Thoracic aorta (tissue), 2 donors: ENCODE results near the gene PGM5. TPM values are rescaled to one million over a fixed set of nuclear protein-coding genes. Genes with fewer than 3 reads are reported as not detected.
A peak's percentile ranks its signal among the peaks of the same experiment; 100 is the strongest.

Experiments
- ATAC-seq: fragments of 150-250 bp; one replicate; pipeline ENCODE4 v1.8.0; 2017; ENCODE audit warnings: low read depth; ENCODE audit not compliant: insufficient number of reproducible peaks, low FRiP score
- DNase-seq: peaks from one replicate; pipeline ENCODE4 v3.0.0-alpha.2; 2020; ENCODE audit warnings: low spot score
- H3K27ac ChIP-seq, 2 donors: fragments of 200-600 bp; sonication (generic); 1 replicate in 1 of 2; 2 replicates in 1 of 2; pipeline ENCODE4 v1.5.1; 2016; ENCODE audit warnings: mild to moderate bottlenecking in 2 of 2, moderate library complexity in 2 of 2
- H3K27me3 ChIP-seq: fragments of 200-600 bp; sonication (generic); replicated peaks from 2 replicates; pipeline ENCODE4 v1.6.0; 2016; ENCODE audit warnings: mild to moderate bottlenecking; ENCODE audit not compliant: insufficient read depth
- H3K36me3 ChIP-seq: fragments of 200-600 bp; sonication (generic); one replicate; pipeline ENCODE4 v1.5.1; 2016
- H3K4me1 ChIP-seq, 2 donors: fragments of 200-600 bp; sonication (generic); 1 replicate in 1 of 2; 2 replicates in 1 of 2; pipeline versions ENCODE4 v1.5.1 to v1.6.0; 2016; ENCODE audit warnings: low read depth in 2 of 2, mild to moderate bottlenecking in 1 of 2; ENCODE audit not compliant: control insufficient read depth in 1 of 2
- H3K4me3 ChIP-seq: fragments of 200-600 bp; sonication (generic); 2 replicates; pipeline ENCODE4 v1.5.1; 2016; ENCODE audit warnings: mild to moderate bottlenecking
- H3K9me3 ChIP-seq: fragments of 200-600 bp; sonication (generic); 2 replicates; pipeline ENCODE4 v1.5.1; 2016
- total RNA-seq, 2 donors: library from RNA; depleted of rRNA; stranded (reverse); fragments of >200 nt; gene quantifications; one replicate each; pipeline versions ENCODE4 v1.1.0 to v1.2.3, GENCODE V29; 2016
- TF ChIP-seq, protein P1 (sequence below): fragments of 200-600 bp; sonication (generic); IDR thresholded peaks from one replicate; pipeline ENCODE4 v1.5.1; 2019; ENCODE audit warnings: antibody characterized with exemption

Gene PGM5
- total RNA-seq, 2 donors from 2014 or later: 79.3 to 94.1 TPM

DNA sequence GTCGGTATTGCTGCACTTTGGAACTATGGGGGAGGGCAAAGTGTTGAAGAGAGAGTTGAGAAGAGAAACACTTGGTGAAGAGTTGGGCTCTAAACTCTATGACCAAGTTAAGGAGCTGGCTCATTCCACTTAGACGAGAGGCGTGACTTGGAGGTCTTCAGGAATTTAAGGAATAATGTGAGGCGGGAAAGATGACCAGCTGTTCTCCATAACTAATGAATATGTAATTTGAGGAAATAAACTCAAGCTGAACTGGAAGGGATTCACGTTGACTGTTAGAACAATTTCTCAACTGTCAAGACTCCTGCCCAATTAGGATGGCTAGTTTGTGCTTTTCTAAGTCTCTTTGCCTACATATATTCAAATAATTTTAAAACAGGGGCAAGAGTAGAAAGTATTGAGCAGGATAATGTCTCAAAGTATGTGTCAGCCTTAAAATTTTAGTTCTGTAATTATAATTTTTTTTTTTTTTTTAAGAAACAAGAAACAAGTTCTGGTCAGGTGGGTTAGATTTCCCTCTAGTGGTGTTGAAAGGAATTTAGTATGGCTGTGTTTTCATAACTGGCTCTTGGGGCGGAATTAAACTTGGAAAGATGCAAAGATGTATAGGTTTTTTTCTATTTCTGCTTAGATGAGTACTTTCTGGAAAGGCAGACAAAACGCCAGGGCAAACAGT lies 150.9 kb downstream of the PGM5 start:
- Histone ChIP-seq H3K4me3 (peak overlapping the region; percentile 3), H3K9me3 (no peaks in the 10 kb centered on the region), H3K4me1 (peaks cover 15 to 33% of the 10 kb centered on the region in 2 donors), H3K27ac (peak overlapping the region; percentile 64 to 87), H3K27me3 (no peaks in the 10 kb centered on the region), H3K36me3 (no peaks in the 10 kb centered on the region)
- DNase-seq (no peak), ATAC-seq (no peak)
- TF ChIP-seq, protein P1, sequence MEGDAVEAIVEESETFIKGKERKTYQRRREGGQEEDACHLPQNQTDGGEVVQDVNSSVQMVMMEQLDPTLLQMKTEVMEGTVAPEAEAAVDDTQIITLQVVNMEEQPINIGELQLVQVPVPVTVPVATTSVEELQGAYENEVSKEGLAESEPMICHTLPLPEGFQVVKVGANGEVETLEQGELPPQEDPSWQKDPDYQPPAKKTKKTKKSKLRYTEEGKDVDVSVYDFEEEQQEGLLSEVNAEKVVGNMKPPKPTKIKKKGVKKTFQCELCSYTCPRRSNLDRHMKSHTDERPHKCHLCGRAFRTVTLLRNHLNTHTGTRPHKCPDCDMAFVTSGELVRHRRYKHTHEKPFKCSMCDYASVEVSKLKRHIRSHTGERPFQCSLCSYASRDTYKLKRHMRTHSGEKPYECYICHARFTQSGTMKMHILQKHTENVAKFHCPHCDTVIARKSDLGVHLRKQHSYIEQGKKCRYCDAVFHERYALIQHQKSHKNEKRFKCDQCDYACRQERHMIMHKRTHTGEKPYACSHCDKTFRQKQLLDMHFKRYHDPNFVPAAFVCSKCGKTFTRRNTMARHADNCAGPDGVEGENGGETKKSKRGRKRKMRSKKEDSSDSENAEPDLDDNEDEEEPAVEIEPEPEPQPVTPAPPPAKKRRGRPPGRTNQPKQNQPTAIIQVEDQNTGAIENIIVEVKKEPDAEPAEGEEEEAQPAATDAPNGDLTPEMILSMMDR: peak; percentile 78

DNA sequence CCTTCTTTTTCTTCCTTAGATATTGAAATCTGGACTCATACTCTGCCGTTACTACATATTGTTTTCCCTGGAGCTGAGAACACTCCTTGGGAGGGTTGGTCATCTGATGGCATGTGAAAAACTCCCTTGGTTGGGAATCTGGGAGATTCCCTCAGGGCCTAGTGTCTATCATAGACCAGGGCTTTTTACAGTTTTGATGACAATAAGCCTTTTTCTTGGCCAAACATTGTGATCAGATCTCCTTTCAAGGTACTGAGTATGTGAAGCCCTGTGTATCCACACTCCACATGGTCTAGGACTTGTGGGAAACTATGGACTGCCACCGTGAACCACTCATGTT lies 151.4 kb downstream of the PGM5 start:
- TF ChIP-seq, protein P1: no peak
- H3K27me3 ChIP-seq: no peaks in the 10 kb centered on the region
- DNase-seq (no peak), ATAC-seq (no peak)
- H3K4me1 ChIP-seq: peaks cover 15 to 28% of the 10 kb centered on the region in 2 donors
- H3K4me3 ChIP-seq: no peak overlapping the region
- H3K27ac ChIP-seq: peak overlapping the region; percentile 64 to 87
- no peaks in the 10 kb centered on the region for H3K36me3 ChIP-seq
- H3K9me3 ChIP-seq: no peaks in the 10 kb centered on the region

DNA sequence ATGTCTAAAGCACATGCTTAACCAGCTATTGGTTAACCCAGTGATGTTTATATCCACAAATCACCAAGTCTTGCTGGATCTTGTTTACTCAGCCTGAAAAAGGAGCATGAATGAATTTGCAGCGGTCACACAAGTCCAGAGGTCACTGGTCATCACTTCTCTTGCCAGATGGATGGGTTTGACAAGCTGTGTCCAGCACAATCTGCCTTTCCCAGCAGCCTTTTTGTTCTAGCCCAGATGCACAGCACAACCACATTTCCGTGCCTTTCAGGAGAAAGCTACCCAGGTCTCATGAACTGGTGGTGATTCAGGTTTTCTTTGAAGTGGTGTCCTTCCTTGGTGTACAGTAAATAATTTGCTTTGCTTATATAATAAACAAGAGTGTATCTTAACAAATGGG lies 152.1 kb downstream of the PGM5 start:
- no peak overlapping the region for H3K27ac ChIP-seq
- peaks cover 15 to 28% of the 10 kb centered on the region in 2 donors for H3K4me1 ChIP-seq

DNA sequence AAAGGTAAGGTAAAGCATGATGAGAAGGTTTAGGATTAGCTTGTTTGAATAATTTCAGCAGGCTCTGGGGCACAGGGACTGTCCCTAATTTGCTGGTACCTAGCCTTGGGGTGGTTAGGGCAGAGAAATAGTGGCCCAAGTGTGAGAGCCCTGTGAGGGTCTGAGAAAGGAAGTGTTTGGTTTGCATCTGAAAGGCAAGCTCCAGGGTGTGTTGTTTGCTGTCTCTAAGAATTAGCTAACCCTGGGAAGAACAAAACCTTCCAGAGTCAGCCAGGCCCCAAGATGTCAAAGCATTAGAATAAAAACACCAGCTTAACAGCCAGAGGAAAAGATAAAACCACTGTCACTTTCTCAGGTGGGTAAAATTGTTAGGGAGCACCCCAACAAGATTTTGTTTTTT lies 153.3 kb downstream of the PGM5 start:
- H3K27ac ChIP-seq: peak overlapping the region in 1 of 2 donors; percentile 3
- H3K27me3 ChIP-seq: no peaks in the 10 kb centered on the region
- no peak for DNase-seq
- no peaks in the 10 kb centered on the region for H3K9me3 ChIP-seq
- peaks cover 15 to 36% of the 10 kb centered on the region in 2 donors for H3K4me1 ChIP-seq
- H3K4me3 ChIP-seq: no peak overlapping the region
- TF ChIP-seq, protein P1: no peak
- no peaks in the 10 kb centered on the region for H3K36me3 ChIP-seq
- no peak for ATAC-seq

More for the DNA sequence above, 152.1 kb downstream of the PGM5 start:
- TF ChIP-seq, protein P1: no peak
- ATAC-seq (no peak), DNase-seq (no peak)
- Histone ChIP-seq H3K27me3 (no peaks in the 10 kb centered on the region), H3K36me3 (no peaks in the 10 kb centered on the region), H3K4me3 (no peak overlapping the region), H3K9me3 (no peaks in the 10 kb centered on the region)

DNA sequence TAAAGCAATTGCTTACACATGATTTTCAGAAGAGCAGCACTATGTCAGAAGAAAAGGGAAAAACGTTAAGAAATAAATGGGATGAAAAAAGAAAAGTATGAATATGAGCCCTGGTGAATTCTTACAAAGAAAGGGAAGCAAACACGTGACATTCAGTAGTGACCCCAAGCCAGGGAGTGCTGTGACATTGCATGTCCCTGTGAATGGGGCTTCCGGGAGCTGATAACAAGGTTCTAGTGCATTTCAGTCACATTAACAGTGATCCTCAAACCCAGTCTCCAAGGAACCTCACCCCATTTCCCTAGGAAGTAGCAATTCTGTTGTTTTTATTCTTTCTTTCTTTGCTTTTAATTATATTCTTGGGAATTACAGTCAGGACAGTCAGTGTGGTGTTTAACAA lies 157.0 kb downstream of the PGM5 start:
- H3K36me3 ChIP-seq: no peaks in the 10 kb centered on the region
- no peaks in the 10 kb centered on the region for H3K9me3 ChIP-seq
- DNase-seq: no peak
- peaks cover 4 to 20% of the 10 kb centered on the region in 2 donors for H3K4me1 ChIP-seq
- no peak for ATAC-seq
- no peaks in the 10 kb centered on the region for H3K27me3 ChIP-seq
- H3K27ac ChIP-seq: no peak overlapping the region
- H3K4me3 ChIP-seq: no peak overlapping the region
- TF ChIP-seq, protein P1: no peak
